ENCODE results near the gene LRRC3.

Gene LRRC3

GRCh38 chr21:44450999-44451398 lies 4.3 kb upstream of the LRRC3 start:
- H3K27me3 ChIP-seq (ENCODE audit: low read depth, low read length) = no peaks in the 10 kb centered on the region; the same call in 1 of the 2 replicates
- no peak overlapping the region for H3K9ac ChIP-seq (ENCODE audit: low read length)
- H3K36me3 ChIP-seq (replicated peaks; ENCODE audit: low read depth, low read length) = no peaks in the 10 kb centered on the region
- no peak overlapping the region for H3K4me3 ChIP-seq (ENCODE audit: low read length)
- H4K20me1 ChIP-seq (ENCODE audit: insufficient read depth, low read length) = no peaks in the 10 kb centered on the region
- no peaks in the 10 kb centered on the region for H3K4me1 ChIP-seq (ENCODE audit: low read length)
- no peaks in the 10 kb centered on the region for H3K79me2 ChIP-seq (ENCODE audit: low read length)
- no peak overlapping the region for H2AFZ ChIP-seq (ENCODE audit: low read depth, low read length)
- no peak for TF ChIP-seq EZH2phosphoT487 (IDR thresholded peaks at IDR 0.05; ENCODE audit: low read depth)
- TF ChIP-seq CTCF (IDR thresholded peaks at IDR 0.05; ENCODE audit: low read depth, low read length) = no peak
- peaks cover 3% of the 10 kb centered on the region; the same call in 1 of the 2 replicates for H3K9me3 ChIP-seq (ENCODE audit: insufficient read depth, low read length)
- no peak overlapping the region for H3K4me2 ChIP-seq (ENCODE audit: low read length)
- H3K27ac ChIP-seq (ENCODE audit: low read length) = no peak overlapping the region

- Histone ChIP-seq H3K4me2 (ENCODE audit: low read length) (no peak overlapping the region), H2AFZ (ENCODE audit: low read depth, low read length) (no peak overlapping the region), H3K4me3 (ENCODE audit: low read length) (no peak overlapping the region), H3K9ac (ENCODE audit: low read length) (no peak overlapping the region), H3K4me1 (ENCODE audit: low read length) (no peaks in the 10 kb centered on the region), H4K20me1 (ENCODE audit: insufficient read depth, low read length) (no peaks in the 10 kb centered on the region), H3K27ac (ENCODE audit: low read length) (no peak overlapping the region), H3K9me3 (ENCODE audit: insufficient read depth, low read length) (peaks cover 3% of the 10 kb centered on the region; the same call in 1 of the 2 replicates), H3K79me2 (ENCODE audit: low read length) (no peaks in the 10 kb centered on the region), H3K27me3 (ENCODE audit: low read depth, low read length) (no peaks in the 10 kb centered on the region; the same call in 1 of the 2 replicates), H3K36me3 (replicated peaks; ENCODE audit: low read depth, low read length) (no peaks in the 10 kb centered on the region)
- TF ChIP-seq EZH2phosphoT487 (IDR thresholded peaks at IDR 0.05; ENCODE audit: low read depth) = no peak
- TF ChIP-seq CTCF (IDR thresholded peaks at IDR 0.05; ENCODE audit: low read depth, low read length) = no peak
These were observed 2.2 kb upstream of the LRRC3 start for GRCh38 chr21:44453120-44453519.

GRCh38 chr21:44454058-44454457 lies 1.3 kb upstream of the LRRC3 start:
- H3K27ac ChIP-seq (ENCODE audit: low read length) = no peak overlapping the region
- H3K36me3 ChIP-seq (replicated peaks; ENCODE audit: low read depth, low read length) = no peaks in the 10 kb centered on the region
- H3K9me3 ChIP-seq (ENCODE audit: insufficient read depth, low read length) = peaks cover 3% of the 10 kb centered on the region; the same call in 1 of the 2 replicates
- no peaks in the 10 kb centered on the region; the same call in 1 of the 2 replicates for H3K27me3 ChIP-seq (ENCODE audit: low read depth, low read length)
- TF ChIP-seq EZH2phosphoT487 (IDR thresholded peaks at IDR 0.05; ENCODE audit: low read depth) = no peak
- no peak for TF ChIP-seq CTCF (IDR thresholded peaks at IDR 0.05; ENCODE audit: low read depth, low read length)
- H3K4me2 ChIP-seq (ENCODE audit: low read length) = no peak overlapping the region
- no peak overlapping the region for H3K9ac ChIP-seq (ENCODE audit: low read length)
- no peak overlapping the region for H2AFZ ChIP-seq (ENCODE audit: low read depth, low read length)
- no peaks in the 10 kb centered on the region for H3K4me1 ChIP-seq (ENCODE audit: low read length)
- no peaks in the 10 kb centered on the region for H3K79me2 ChIP-seq (ENCODE audit: low read length)
- no peaks in the 10 kb centered on the region for H4K20me1 ChIP-seq (ENCODE audit: insufficient read depth, low read length)
- no peak overlapping the region for H3K4me3 ChIP-seq (ENCODE audit: low read length)

GRCh38 chr21:44455524-44456213 lies 359 bp downstream of the LRRC3 start:
- no peaks in the 10 kb centered on the region for H3K36me3 ChIP-seq (replicated peaks; ENCODE audit: low read depth, low read length)
- H3K4me3 ChIP-seq (ENCODE audit: low read length) = peak overlapping the region; percentile 57
- H3K27ac ChIP-seq (ENCODE audit: low read length) = no peak overlapping the region
- H4K20me1 ChIP-seq (ENCODE audit: insufficient read depth, low read length) = no peaks in the 10 kb centered on the region
- TF ChIP-seq EZH2phosphoT487 (IDR thresholded peaks at IDR 0.05; ENCODE audit: low read depth) (no peak), CTCF (IDR thresholded peaks at IDR 0.05; ENCODE audit: low read depth, low read length) (no peak)
- no peaks in the 10 kb centered on the region; the same call in 1 of the 2 replicates for H3K27me3 ChIP-seq (ENCODE audit: low read depth, low read length)
- no peak overlapping the region for H2AFZ ChIP-seq (ENCODE audit: low read depth, low read length)
- H3K9me3 ChIP-seq (ENCODE audit: insufficient read depth, low read length) = peaks cover 3% of the 10 kb centered on the region; the same call in 1 of the 2 replicates
- no peak overlapping the region for H3K9ac ChIP-seq (ENCODE audit: low read length)
- no peaks in the 10 kb centered on the region for H3K4me1 ChIP-seq (ENCODE audit: low read length)
- H3K4me2 ChIP-seq (ENCODE audit: low read length) = peak overlapping the region; percentile 26; the same call in 1 of the 2 replicates
- no peaks in the 10 kb centered on the region for H3K79me2 ChIP-seq (ENCODE audit: low read length)
